ENCODE results near the gene IL34. TPM values are rescaled to one million over a fixed set of nuclear protein-coding genes. Genes with fewer than 3 reads are reported as not detected.

Gene IL34
- total and polyA plus RNA-seq, 2 of the 13 experiments (the other 11 are each of a cell fraction or from before 2014, with no cell fraction given) = 1.2 to 1.3 TPM

DNA sequence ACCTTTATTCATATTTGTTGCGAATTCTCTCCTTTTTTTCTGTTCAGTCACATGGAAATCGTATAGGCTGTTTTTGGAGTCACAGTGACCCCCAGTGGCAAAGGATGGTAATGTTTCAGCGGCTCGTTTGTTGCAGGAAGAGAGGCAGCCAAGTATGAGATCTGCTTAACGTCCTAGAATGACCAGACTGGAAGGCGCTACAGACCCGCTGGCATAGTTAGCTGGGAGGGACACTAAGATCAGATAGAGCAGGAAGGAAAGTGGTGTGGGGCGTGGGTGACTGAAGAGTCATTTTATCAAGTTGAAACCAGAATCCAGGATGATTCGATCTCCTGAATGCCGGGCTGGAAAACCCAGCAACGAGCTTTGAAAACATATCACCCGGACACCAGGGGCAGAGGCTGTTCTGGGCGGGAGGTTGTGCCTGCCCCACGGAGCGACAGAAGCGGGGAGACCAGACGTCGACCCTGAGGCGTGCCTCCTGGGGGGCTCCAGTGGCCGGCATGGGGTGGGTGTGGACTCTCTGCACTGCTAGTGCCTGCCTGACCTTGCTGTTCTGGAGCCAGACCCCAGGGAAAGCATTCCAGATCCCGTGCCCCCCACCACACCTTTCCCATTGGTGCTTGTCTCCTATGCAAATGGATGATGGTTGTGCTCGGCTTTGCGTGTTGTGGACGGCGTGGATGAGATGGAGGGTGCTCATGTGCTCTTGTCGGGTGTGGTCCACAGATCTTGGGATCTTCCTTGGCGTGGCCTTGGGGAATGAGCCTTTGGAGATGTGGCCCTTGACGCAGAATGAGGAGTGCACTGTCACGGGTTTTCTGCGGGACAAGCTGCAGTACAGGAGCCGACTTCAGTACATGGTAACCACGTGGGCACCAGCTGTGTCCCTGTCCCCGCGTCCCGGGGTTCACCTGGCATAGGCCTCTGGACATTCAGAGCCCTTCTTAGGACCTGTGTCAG is 7.7 kb downstream of the IL34 start (continued):
- TF ChIP-seq ZNF567 (CRISPR knock-in tag; IDR thresholded peaks at IDR 0.05; ENCODE audit: borderline replicate concordance) (no peak), SAP130 (CRISPR knock-in tag; IDR thresholded peaks at IDR 0.05; ENCODE audit: low read depth) (peak; percentile 66), KDM3A (CRISPR knock-in tag; IDR thresholded peaks at IDR 0.05; ENCODE audit: low read depth) (0 out of 2 replicates have a peak, but pooled peaks have one; percentile 69), ISL2 (CRISPR knock-in tag; IDR thresholded peaks at IDR 0.05) (peak; percentile 27; the same call in 1 of the 2 replicates), KDM4B (CRISPR knock-in tag; IDR thresholded peaks at IDR 0.05) (no peak), RXRB (CRISPR knock-in tag; IDR thresholded peaks at IDR 0.05; ENCODE audit: borderline replicate concordance) (peak; percentile 64; the same call in 1 of the 2 replicates), ERF (CRISPR knock-in tag; IDR thresholded peaks at IDR 0.05) (peak; percentile 66; the same call in 1 of the 2 replicates), ZZZ3 (CRISPR knock-in tag; IDR thresholded peaks at IDR 0.05; ENCODE audit: borderline replicate concordance) (no peak), KLF12 (CRISPR knock-in tag; IDR thresholded peaks at IDR 0.05; ENCODE audit: borderline replicate concordance) (0 out of 2 replicates have a peak, but pooled peaks have one; percentile 19), FOXK1 (CRISPR knock-in tag; IDR thresholded peaks at IDR 0.05; ENCODE audit: borderline replicate concordance, low read depth) (peak; percentile 58; the same call in 1 of the 2 replicates), ZBTB3 (CRISPR knock-in tag; IDR thresholded peaks at IDR 0.05; ENCODE audit: borderline replicate concordance, low read depth) (no peak), MAFF (IDR thresholded peaks at IDR 0.05; ENCODE audit: low read depth, low read length) (0 out of 2 replicates have a peak, but pooled peaks have one; percentile 1), NAIF1 (CRISPR knock-in tag; IDR thresholded peaks at IDR 0.05; ENCODE audit: borderline replicate concordance) (no peak), ZNF460 (CRISPR knock-in tag; IDR thresholded peaks at IDR 0.05; ENCODE audit: borderline replicate concordance) (no peak), SALL2 (CRISPR knock-in tag; IDR thresholded peaks at IDR 0.05) (peak; percentile 42; the same call in 1 of the 2 replicates)
- TF ChIP-seq, protein P1, sequence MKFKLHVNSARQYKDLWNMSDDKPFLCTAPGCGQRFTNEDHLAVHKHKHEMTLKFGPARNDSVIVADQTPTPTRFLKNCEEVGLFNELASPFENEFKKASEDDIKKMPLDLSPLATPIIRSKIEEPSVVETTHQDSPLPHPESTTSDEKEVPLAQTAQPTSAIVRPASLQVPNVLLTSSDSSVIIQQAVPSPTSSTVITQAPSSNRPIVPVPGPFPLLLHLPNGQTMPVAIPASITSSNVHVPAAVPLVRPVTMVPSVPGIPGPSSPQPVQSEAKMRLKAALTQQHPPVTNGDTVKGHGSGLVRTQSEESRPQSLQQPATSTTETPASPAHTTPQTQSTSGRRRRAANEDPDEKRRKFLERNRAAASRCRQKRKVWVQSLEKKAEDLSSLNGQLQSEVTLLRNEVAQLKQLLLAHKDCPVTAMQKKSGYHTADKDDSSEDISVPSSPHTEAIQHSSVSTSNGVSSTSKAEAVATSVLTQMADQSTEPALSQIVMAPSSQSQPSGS (CRISPR knock-in tag; IDR thresholded peaks at IDR 0.05) = peak; percentile 63; the same call in 1 of the 2 replicates
- TF ChIP-seq, protein P2, sequence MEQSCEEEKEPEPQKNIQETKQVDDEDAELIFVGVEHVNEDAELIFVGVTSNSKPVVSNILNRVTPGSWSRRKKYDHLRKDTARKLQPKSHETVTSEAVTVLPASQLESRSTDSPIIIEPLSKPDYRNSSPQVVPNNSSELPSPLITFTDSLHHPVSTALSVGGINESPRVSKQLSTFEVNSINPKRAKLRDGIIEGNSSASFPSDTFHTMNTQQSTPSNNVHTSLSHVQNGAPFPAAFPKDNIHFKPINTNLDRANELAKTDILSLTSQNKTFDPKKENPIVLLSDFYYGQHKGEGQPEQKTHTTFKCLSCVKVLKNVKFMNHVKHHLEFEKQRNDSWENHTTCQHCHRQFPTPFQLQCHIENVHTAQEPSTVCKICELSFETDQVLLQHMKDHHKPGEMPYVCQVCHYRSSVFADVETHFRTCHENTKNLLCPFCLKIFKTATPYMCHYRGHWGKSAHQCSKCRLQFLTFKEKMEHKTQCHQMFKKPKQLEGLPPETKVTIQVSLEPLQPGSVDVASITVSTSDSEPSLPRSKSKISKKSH (CRISPR knock-in tag; IDR thresholded peaks at IDR 0.05; ENCODE audit: borderline replicate concordance) = no peak
- TF ChIP-seq, protein P3, sequence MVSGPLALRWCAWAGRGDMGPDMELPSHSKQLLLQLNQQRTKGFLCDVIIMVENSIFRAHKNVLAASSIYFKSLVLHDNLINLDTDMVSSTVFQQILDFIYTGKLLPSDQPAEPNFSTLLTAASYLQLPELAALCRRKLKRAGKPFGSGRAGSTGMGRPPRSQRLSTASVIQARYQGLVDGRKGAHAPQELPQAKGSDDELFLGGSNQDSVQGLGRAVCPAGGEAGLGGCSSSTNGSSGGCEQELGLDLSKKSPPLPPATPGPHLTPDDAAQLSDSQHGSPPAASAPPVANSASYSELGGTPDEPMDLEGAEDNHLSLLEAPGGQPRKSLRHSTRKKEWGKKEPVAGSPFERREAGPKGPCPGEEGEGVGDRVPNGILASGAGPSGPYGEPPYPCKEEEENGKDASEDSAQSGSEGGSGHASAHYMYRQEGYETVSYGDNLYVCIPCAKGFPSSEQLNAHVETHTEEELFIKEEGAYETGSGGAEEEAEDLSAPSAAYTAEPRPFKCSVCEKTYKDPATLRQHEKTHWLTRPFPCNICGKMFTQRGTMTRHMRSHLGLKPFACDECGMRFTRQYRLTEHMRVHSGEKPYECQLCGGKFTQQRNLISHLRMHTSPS (CRISPR knock-in tag; IDR thresholded peaks at IDR 0.05; ENCODE audit: low read depth) = no peak
- TF ChIP-seq, protein P4, sequence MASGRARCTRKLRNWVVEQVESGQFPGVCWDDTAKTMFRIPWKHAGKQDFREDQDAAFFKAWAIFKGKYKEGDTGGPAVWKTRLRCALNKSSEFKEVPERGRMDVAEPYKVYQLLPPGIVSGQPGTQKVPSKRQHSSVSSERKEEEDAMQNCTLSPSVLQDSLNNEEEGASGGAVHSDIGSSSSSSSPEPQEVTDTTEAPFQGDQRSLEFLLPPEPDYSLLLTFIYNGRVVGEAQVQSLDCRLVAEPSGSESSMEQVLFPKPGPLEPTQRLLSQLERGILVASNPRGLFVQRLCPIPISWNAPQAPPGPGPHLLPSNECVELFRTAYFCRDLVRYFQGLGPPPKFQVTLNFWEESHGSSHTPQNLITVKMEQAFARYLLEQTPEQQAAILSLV (CRISPR knock-in tag; IDR thresholded peaks at IDR 0.05; ENCODE audit: borderline replicate concordance) = no peak; the same call in 1 of the 2 replicates
